ENCODE data around the gene GATA3.

Gene GATA3

DNA sequence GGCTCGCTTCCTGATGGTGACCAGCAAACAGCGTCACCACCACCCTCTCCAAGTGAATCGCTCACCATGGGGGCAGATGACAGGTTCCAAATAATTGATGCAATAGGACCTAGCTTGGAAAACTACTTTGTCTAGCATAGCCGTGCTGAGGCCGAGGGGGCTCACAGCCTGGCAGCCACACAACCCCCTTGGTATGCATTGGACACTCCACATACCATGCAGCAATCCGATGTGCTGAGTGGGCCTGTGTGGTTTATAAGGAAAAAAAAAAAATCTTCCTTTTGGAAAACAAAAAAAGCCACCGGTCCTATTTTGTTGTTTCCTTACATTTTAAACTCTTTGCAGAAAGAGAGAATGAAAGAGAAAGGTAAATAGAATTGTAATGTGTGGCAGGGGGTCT, 15.1 kb downstream of the GATA3 start:
- Histone ChIP-seq H3K27ac (replicated peaks) (no peak overlapping the region), H3K4me3 (replicated peaks; ENCODE audit: insufficient read depth, low read length) (no peak overlapping the region), H3K27me3 (ENCODE audit: insufficient read depth, poor library complexity, severe bottlenecking) (no peaks in the 10 kb centered on the region)
- no peak for DNase-seq (ENCODE audit: low read depth in 1 of 2, low spot score in 1 of 2)
- TF ChIP-seq POLR2AphosphoS5 (IDR thresholded peaks at IDR 0.05; ENCODE audit: low read depth) (no peak), GABPA (IDR thresholded peaks at IDR 0.05; ENCODE audit: low read depth) (no peak)
- TF ChIP-seq, protein P1, sequence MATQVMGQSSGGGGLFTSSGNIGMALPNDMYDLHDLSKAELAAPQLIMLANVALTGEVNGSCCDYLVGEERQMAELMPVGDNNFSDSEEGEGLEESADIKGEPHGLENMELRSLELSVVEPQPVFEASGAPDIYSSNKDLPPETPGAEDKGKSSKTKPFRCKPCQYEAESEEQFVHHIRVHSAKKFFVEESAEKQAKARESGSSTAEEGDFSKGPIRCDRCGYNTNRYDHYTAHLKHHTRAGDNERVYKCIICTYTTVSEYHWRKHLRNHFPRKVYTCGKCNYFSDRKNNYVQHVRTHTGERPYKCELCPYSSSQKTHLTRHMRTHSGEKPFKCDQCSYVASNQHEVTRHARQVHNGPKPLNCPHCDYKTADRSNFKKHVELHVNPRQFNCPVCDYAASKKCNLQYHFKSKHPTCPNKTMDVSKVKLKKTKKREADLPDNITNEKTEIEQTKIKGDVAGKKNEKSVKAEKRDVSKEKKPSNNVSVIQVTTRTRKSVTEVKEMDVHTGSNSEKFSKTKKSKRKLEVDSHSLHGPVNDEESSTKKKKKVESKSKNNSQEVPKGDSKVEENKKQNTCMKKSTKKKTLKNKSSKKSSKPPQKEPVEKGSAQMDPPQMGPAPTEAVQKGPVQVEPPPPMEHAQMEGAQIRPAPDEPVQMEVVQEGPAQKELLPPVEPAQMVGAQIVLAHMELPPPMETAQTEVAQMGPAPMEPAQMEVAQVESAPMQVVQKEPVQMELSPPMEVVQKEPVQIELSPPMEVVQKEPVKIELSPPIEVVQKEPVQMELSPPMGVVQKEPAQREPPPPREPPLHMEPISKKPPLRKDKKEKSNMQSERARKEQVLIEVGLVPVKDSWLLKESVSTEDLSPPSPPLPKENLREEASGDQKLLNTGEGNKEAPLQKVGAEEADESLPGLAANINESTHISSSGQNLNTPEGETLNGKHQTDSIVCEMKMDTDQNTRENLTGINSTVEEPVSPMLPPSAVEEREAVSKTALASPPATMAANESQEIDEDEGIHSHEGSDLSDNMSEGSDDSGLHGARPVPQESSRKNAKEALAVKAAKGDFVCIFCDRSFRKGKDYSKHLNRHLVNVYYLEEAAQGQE (IDR thresholded peaks at IDR 0.05; ENCODE audit: insufficient replicate concordance, low read depth): no peak

DNA sequence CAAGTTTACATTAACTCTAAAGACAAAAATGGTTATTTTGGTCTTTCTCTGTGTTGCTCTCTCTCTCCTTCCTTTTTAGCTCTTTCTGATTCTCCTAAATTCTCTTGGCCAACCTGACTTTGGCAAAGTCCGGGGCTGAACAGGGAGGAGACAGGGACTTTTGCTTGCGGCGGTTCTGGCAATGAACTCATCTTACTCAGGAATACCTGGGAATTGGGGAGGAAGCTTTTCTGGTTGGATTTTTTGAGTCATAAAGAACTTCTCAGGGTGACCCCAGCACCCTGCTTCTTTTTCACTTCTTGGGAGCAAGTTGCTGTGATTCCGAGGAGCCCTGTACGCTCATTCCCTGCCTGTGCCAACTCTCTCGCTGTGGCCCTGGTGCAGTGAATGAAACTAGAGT, 16.0 kb downstream of the GATA3 start:
- Histone ChIP-seq H3K4me3 (replicated peaks; ENCODE audit: insufficient read depth, low read length) (no peak overlapping the region), H3K27ac (replicated peaks) (no peak overlapping the region), H3K27me3 (ENCODE audit: insufficient read depth, poor library complexity, severe bottlenecking) (no peaks in the 10 kb centered on the region)
- no peak for DNase-seq (ENCODE audit: low read depth in 1 of 2, low spot score in 1 of 2)
- TF ChIP-seq POLR2AphosphoS5 (IDR thresholded peaks at IDR 0.05; ENCODE audit: low read depth) (no peak), SPI1 (IDR thresholded peaks at IDR 0.05; ENCODE audit: borderline replicate concordance, low read depth) (no peak), GABPA (IDR thresholded peaks at IDR 0.05; ENCODE audit: low read depth) (no peak)
- TF ChIP-seq, protein P2, sequence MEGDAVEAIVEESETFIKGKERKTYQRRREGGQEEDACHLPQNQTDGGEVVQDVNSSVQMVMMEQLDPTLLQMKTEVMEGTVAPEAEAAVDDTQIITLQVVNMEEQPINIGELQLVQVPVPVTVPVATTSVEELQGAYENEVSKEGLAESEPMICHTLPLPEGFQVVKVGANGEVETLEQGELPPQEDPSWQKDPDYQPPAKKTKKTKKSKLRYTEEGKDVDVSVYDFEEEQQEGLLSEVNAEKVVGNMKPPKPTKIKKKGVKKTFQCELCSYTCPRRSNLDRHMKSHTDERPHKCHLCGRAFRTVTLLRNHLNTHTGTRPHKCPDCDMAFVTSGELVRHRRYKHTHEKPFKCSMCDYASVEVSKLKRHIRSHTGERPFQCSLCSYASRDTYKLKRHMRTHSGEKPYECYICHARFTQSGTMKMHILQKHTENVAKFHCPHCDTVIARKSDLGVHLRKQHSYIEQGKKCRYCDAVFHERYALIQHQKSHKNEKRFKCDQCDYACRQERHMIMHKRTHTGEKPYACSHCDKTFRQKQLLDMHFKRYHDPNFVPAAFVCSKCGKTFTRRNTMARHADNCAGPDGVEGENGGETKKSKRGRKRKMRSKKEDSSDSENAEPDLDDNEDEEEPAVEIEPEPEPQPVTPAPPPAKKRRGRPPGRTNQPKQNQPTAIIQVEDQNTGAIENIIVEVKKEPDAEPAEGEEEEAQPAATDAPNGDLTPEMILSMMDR (IDR thresholded peaks at IDR 0.05; ENCODE audit: insufficient read depth, low read length): no peak
- TF ChIP-seq, protein P1 (IDR thresholded peaks at IDR 0.05; ENCODE audit: insufficient replicate concordance, low read depth): no peak

DNA sequence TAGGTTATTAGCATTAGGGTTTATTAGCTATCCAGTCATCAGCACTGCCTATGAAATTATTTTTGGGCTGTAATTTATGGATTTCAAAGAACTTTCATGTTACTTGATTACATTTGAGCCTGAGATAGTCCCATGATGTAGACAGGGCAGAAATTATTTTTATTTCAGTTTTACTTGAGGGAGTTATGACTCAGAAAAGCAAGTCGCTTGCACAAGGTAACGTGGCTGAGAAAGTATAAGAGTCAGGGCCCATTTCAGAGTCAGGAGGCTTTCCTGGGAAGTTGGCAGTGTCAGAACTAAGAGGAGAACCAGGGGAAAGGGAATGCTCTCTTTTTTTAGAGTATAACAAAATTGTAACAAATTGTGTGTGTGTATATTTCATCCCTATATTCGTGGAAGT, 16.5 kb downstream of the GATA3 start:
- no peak overlapping the region for H3K27ac ChIP-seq (replicated peaks)
- TF ChIP-seq GABPA (IDR thresholded peaks at IDR 0.05; ENCODE audit: low read depth): no peak
- TF ChIP-seq, protein P1 (IDR thresholded peaks at IDR 0.05; ENCODE audit: insufficient replicate concordance, low read depth): no peak
- no peak overlapping the region for H3K4me3 ChIP-seq (replicated peaks; ENCODE audit: insufficient read depth, low read length)
- DNase-seq (ENCODE audit: low read depth in 1 of 2, low spot score in 1 of 2): no peak
- H3K27me3 ChIP-seq (ENCODE audit: insufficient read depth, poor library complexity, severe bottlenecking): no peaks in the 10 kb centered on the region

DNA sequence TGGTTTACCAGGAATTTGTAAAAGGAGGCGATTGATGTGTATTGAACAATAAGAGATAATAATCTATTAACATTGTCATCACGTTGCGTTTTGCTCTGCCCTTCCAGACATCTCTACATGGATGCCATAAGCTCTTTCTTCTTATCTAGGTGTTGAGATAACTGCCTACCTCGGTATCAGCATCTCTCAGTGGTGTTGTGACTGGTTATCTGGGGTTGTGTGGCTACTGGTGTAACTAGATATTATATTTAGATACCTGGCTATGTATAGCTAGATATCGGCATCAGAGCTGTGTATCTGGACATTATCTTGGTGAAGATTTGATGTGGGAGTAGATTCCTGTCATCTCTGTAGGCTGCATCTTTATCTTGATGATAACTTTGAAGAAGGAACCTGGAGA, 17.2 kb downstream of the GATA3 start:
- TF ChIP-seq SPI1 (IDR thresholded peaks at IDR 0.05; ENCODE audit: borderline replicate concordance, low read depth) (no peak), GABPA (IDR thresholded peaks at IDR 0.05; ENCODE audit: low read depth) (no peak), POLR2AphosphoS5 (IDR thresholded peaks at IDR 0.05; ENCODE audit: low read depth) (no peak)
- TF ChIP-seq, protein P1 (IDR thresholded peaks at IDR 0.05; ENCODE audit: insufficient replicate concordance, low read depth): no peak
- TF ChIP-seq, protein P2 (IDR thresholded peaks at IDR 0.05; ENCODE audit: insufficient read depth, low read length): no peak
- Histone ChIP-seq H3K4me3 (replicated peaks; ENCODE audit: insufficient read depth, low read length) (no peak overlapping the region), H3K27ac (replicated peaks) (no peak overlapping the region), H3K27me3 (ENCODE audit: insufficient read depth, poor library complexity, severe bottlenecking) (no peaks in the 10 kb centered on the region)
- no peak for DNase-seq (ENCODE audit: low read depth in 1 of 2, low spot score in 1 of 2)

All from HL-60 (cell line).